HepG2 (cell line): Measurements from ENCODE around the gene CCDC57. TPM values are rescaled to one million over a fixed set of nuclear protein-coding genes. Genes with fewer than 3 reads are reported as not detected.

Source experiments
- ETV6 ChIP-seq: sonication (generic); formaldehyde crosslinking; conservative IDR thresholded peaks from 2 replicates; pipeline ENCODE4 v1.4.0; 2020; ENCODE audit warnings: missing genetic modification reagents
- HMGXB3 ChIP-seq: sonication (generic); formaldehyde crosslinking; IDR thresholded peaks from 2 replicates; pipeline ENCODE4 v1.4.0; 2020; ENCODE audit warnings: missing genetic modification reagents, borderline replicate concordance
- HNRNPLL ChIP-seq: fragments of 200-400 bp; formaldehyde crosslinking; IDR thresholded peaks from 2 replicates; pipeline ENCODE4 v1.6.1; 2017; ENCODE audit warnings: mild to moderate bottlenecking, low read depth, low read length; ENCODE audit not compliant: poor library complexity, severe bottlenecking
- KDM5A ChIP-seq: fragments of 200-600 bp; sonication (generic); IDR thresholded peaks from 2 replicates; pipeline ENCODE4 v1.7.0; 2018; ENCODE audit warnings: antibody characterized with exemption, mild to moderate bottlenecking, low read length, borderline replicate concordance
- MLXIP ChIP-seq: sonication (generic); formaldehyde crosslinking; IDR thresholded peaks from 2 replicates; pipeline ENCODE4 v1.9.0; 2021; ENCODE audit warnings: missing genetic modification reagents, borderline replicate concordance
- RNF2 ChIP-seq: fragments of 450-650 bp; conservative IDR thresholded peaks from 2 replicates; pipeline ENCODE4 v1.6.1; 2016; ENCODE audit warnings: low read depth
- SAFB2 ChIP-seq: sonication (generic); formaldehyde crosslinking; IDR thresholded peaks from 2 replicates; pipeline ENCODE4 v1.5.1; 2020; ENCODE audit warnings: missing genetic modification reagents, low read depth, mild to moderate bottlenecking, borderline replicate concordance
- SNAI1 ChIP-seq: sonication (generic); formaldehyde crosslinking; IDR thresholded peaks from 2 replicates; pipeline ENCODE4 v1.5.0; 2020; ENCODE audit warnings: mild to moderate bottlenecking, missing genetic modification reagents, borderline replicate concordance
- ZNF143 ChIP-seq: sonication (generic); formaldehyde crosslinking; IDR thresholded peaks from 2 replicates; pipeline ENCODE4 v1.4.0; 2020; ENCODE audit warnings: missing genetic modification reagents
- ZNF296 ChIP-seq: sonication (generic); formaldehyde crosslinking; conservative IDR thresholded peaks from 2 replicates; pipeline ENCODE4 v1.5.0; 2020; ENCODE audit warnings: mild to moderate bottlenecking, missing genetic modification reagents
- ZNF468 ChIP-seq: sonication (generic); formaldehyde crosslinking; IDR thresholded peaks from 2 replicates; pipeline ENCODE4 v1.8.0; 2022; ENCODE audit warnings: mild to moderate bottlenecking, moderate library complexity, missing genetic modification reagents
- ZNF672 ChIP-seq: sonication (generic); formaldehyde crosslinking; IDR thresholded peaks from 2 replicates; pipeline ENCODE4 v1.8.1; 2022; ENCODE audit warnings: missing genetic modification reagents
- ZNF761 ChIP-seq: sonication (generic); formaldehyde crosslinking; conservative IDR thresholded peaks from 2 replicates; pipeline ENCODE4 v1.4.0; 2020; ENCODE audit warnings: mild to moderate bottlenecking, missing genetic modification reagents
- polyA plus RNA-seq, 8 experiments: library from polyadenylated mRNA; depleted of rRNA in 3 of 8; stranded (reverse) in 7 of 8; unstranded in 1 of 8; fragments of >200 nt; fragmentation: Illumina TruSeq in 4 of 8; extraction: Trizol in 4 of 8; gene quantifications; 2 replicates each; pipeline versions ENCODE4 v1.2.1 to v1.2.3, GENCODE V29; 2011 to 2016; ENCODE audit warnings: low read depth in 4 of 8, missing spikeins in 1 of 8, mixed read lengths in 1 of 8; ENCODE audit not compliant: insufficient read depth in 1 of 8
- total RNA-seq, 5 experiments: library from RNA; depleted of rRNA; stranded (reverse); fragments of >200 nt; fragmentation: Illumina TruSeq; extraction: Trizol; gene quantifications; 2 replicates each; pipeline ENCODE4 v1.2.3, GENCODE V29; 2016; ENCODE audit warnings: low read depth in 1 of 5
- TF ChIP-seq, protein P1 (sequence below): sonication (generic); formaldehyde crosslinking; conservative IDR thresholded peaks from 2 replicates; pipeline ENCODE4 v1.8.0; 2022; ENCODE audit warnings: mild to moderate bottlenecking, moderate library complexity, missing genetic modification reagents
- TF ChIP-seq, protein P2 (sequence below): sonication (generic); formaldehyde crosslinking; IDR thresholded peaks from 2 replicates; pipeline ENCODE4 v1.5.0; 2020; ENCODE audit warnings: mild to moderate bottlenecking, missing genetic modification reagents, borderline replicate concordance

Gene CCDC57
- total and polyA plus RNA-seq, 2 of the 13 experiments (the other 11 are each of a cell fraction or from before 2014, with no cell fraction given), result 59.3 to 59.9 TPM

DNA sequence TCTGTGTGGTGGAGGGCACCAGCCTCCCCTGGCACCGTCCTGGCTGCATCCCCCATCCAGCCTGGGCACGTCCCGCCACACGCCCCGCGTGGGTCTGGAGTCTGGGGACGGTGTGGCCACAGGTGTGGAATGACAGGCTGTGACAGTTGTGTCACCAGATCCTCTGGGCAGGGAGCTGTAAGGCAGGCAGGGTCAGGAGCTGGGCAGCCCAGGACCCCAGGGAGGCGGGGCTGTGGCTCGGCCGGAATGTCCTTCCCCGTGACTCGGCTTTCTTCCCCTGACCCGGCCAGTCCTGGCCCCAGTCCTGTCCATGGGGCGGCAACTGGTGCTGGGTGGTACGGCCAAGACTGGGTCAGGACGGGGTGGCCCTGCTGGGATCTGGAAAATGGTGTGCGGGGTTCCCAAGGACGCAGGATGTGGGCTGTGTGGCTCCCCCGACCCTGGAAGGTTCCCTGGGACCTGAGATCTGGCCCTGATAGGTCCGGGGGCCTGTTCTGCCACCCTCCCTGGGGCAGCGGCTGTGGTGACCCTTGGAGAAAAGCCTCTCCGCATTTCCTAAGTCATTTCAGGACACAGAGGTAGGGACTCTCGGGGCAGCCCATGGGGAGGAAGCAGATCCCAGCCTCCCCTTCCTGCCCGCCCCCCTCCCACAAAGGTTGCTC lies 12.9 kb upstream of the CCDC57 start (continued):
- TF ChIP-seq, protein P1, sequence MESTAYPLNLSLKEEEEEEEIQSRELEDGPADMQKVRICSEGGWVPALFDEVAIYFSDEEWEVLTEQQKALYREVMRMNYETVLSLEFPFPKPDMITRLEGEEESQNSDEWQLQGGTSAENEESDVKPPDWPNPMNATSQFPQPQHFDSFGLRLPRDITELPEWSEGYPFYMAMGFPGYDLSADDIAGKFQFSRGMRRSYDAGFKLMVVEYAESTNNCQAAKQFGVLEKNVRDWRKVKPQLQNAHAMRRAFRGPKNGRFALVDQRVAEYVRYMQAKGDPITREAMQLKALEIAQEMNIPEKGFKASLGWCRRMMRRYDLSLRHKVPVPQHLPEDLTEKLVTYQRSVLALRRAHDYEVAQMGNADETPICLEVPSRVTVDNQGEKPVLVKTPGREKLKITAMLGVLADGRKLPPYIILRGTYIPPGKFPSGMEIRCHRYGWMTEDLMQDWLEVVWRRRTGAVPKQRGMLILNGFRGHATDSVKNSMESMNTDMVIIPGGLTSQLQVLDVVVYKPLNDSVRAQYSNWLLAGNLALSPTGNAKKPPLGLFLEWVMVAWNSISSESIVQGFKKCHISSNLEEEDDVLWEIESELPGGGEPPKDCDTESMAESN (CRISPR knock-in tag), result no peak
- TF ChIP-seq SNAI1 (no peak), ZNF672 (CRISPR knock-in tag) (no peak), HNRNPLL (no peak), KDM5A (no peak), ETV6 (CRISPR knock-in tag) (no peak), RNF2 (no peak), ZNF143 (no peak), ZNF296 (CRISPR knock-in tag) (peak; percentile 92), ZNF468 (0 out of 2 replicates have a peak, but pooled peaks have one; percentile 54), HMGXB3 (CRISPR knock-in tag) (no peak), MLXIP (CRISPR knock-in tag) (no peak), SAFB2 (CRISPR knock-in tag) (no peak; the same call in 1 of the 2 replicates), ZNF761 (CRISPR knock-in tag) (no peak)
- TF ChIP-seq, protein P2, sequence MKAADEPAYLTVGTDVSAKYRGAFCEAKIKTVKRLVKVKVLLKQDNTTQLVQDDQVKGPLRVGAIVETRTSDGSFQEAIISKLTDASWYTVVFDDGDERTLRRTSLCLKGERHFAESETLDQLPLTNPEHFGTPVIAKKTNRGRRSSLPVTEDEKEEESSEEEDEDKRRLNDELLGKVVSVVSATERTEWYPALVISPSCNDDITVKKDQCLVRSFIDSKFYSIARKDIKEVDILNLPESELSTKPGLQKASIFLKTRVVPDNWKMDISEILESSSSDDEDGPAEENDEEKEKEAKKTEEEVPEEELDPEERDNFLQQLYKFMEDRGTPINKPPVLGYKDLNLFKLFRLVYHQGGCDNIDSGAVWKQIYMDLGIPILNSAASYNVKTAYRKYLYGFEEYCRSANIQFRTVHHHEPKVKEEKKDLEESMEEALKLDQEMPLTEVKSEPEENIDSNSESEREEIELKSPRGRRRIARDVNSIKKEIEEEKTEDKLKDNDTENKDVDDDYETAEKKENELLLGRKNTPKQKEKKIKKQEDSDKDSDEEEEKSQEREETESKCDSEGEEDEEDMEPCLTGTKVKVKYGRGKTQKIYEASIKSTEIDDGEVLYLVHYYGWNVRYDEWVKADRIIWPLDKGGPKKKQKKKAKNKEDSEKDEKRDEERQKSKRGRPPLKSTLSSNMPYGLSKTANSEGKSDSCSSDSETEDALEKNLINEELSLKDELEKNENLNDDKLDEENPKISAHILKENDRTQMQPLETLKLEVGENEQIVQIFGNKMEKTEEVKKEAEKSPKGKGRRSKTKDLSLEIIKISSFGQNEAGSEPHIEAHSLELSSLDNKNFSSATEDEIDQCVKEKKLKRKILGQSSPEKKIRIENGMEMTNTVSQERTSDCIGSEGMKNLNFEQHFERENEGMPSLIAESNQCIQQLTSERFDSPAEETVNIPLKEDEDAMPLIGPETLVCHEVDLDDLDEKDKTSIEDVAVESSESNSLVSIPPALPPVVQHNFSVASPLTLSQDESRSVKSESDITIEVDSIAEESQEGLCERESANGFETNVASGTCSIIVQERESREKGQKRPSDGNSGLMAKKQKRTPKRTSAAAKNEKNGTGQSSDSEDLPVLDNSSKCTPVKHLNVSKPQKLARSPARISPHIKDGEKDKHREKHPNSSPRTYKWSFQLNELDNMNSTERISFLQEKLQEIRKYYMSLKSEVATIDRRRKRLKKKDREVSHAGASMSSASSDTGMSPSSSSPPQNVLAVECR, result peak; percentile 46; the same call in 1 of the 2 replicates
